Measurements from ENCODE around the gene PIAS1.
"Not testable (repeated sequence)": the region's sequence is repeated elsewhere in the genome, so short reads cannot be mapped to it uniquely, and the experiment has no call there.

- not testable (repeated sequence) for TF ChIP-seq CTCF (IDR thresholded peaks at IDR 0.05; ENCODE audit: low read length); EZH2 (optimal IDR thresholded peaks at IDR 0.05; ENCODE audit: low read depth, low read length)
Measured at GRCh38 chr15:68202994-68203393, 148.9 kb downstream of the PIAS1 start.
